GM19463 (cell line): Measurements from ENCODE around the gene XIAP.
"Not testable (repeated sequence)": the region's sequence is repeated elsewhere in the genome, so short reads cannot be mapped to it uniquely, and the experiment has no call there.

Experiments used
- ATAC-seq: cut with Tn5 transposase; IDR thresholded peaks from one replicate; pipeline ENCODE4 v1.9.1; 2021; ENCODE audit warnings: mild to moderate bottlenecking, moderate library complexity; ENCODE audit not compliant: unreplicated experiment

XIAP gene

GRCh38 chrX:123873956-123874355 is 14.1 kb downstream of the XIAP start:
- ATAC-seq, result no peak

GRCh38 chrX:123876177-123876576 is 16.3 kb downstream of the XIAP start:
- ATAC-seq, result no peak

- ATAC-seq, result no peak
Observed at GRCh38 chrX:123876844-123877243, 17.0 kb downstream of the XIAP start.

GRCh38 chrX:123878252-123878721 is 18.4 kb downstream of the XIAP start:
- peak; percentile 73 for ATAC-seq

- ATAC-seq, result no peak
Observed at GRCh38 chrX:123881330-123881729, 21.5 kb downstream of the XIAP start.

- no peak for ATAC-seq
Observed at GRCh38 chrX:123882391-123882790, 22.5 kb downstream of the XIAP start.

GRCh38 chrX:123884809-123885408 is 25.1 kb downstream of the XIAP start:
- no peak for ATAC-seq

GRCh38 chrX:123899701-123900100 is 39.8 kb downstream of the XIAP start:
- ATAC-seq, result no peak

- not testable (repeated sequence) for ATAC-seq
Observed at GRCh38 chrX:123903261-123903660, 43.4 kb downstream of the XIAP start.

GRCh38 chrX:123905332-123905731 is 45.5 kb downstream of the XIAP start:
- ATAC-seq, result no peak

- no peak for ATAC-seq
Observed at GRCh38 chrX:123906557-123907316, 46.9 kb downstream of the XIAP start.

GRCh38 chrX:123909523-123909922 is 49.7 kb downstream of the XIAP start:
- ATAC-seq, result no peak

GRCh38 chrX:123917069-123917468 is 57.2 kb downstream of the XIAP start:
- no peak for ATAC-seq

- ATAC-seq, result no peak
Observed at GRCh38 chrX:123918106-123918721, 58.4 kb downstream of the XIAP start.

- no peak for ATAC-seq
Observed at GRCh38 chrX:123920105-123920785, 60.4 kb downstream of the XIAP start.

GRCh38 chrX:123923211-123923610 is 63.4 kb downstream of the XIAP start:
- no peak for ATAC-seq

- ATAC-seq, result no peak
Observed at GRCh38 chrX:123924186-123924585, 64.3 kb downstream of the XIAP start.

GRCh38 chrX:123927845-123928244 is 68.0 kb downstream of the XIAP start:
- ATAC-seq, result no peak

GRCh38 chrX:123932055-123932454 is 72.2 kb downstream of the XIAP start:
- not testable (repeated sequence) for ATAC-seq

- no peak for ATAC-seq
Observed at GRCh38 chrX:123943074-123943473, 83.2 kb downstream of the XIAP start.

GRCh38 chrX:123943488-123943887 is 83.6 kb downstream of the XIAP start:
- ATAC-seq, result no peak
